Embryonic facial prominence (tissue), 1 donor: ENCODE results near the gene STING1.
"Not testable (repeated sequence)": the region's sequence is repeated elsewhere in the genome, so short reads cannot be mapped to it uniquely, and the experiment has no call there.

Experiments
- DNase-seq: peaks from one replicate; pipeline ENCODE4 v3.0.0-alpha.2; 2016; ENCODE audit errors: extremely low spot score

STING1 gene

DNA sequence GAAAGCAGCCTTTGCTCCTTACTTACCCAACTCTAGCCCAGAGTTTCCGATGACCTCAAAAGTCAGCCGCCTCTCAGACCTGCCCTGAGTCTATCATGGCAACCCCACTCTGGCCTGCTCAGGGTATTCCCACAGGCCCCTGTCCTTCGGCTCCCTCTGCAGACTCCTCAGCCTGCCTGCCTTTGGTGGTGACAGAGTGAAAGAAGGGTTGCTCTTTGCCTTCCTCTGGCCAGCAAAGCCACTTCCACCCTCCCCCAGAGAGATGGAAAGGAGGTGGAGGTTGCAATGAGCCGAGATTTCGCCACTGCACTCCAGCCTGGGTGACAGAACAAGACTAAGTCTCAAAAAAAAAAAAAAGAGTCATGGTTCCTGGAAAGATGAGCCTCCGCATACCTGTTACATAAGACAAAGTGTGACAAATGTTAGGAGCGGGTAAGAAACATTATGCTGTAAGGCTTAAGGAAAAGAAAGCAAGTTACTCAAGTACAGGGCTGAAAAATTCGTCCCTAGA is 14.1 kb downstream of the STING1 start:
- no peak for DNase-seq

DNA sequence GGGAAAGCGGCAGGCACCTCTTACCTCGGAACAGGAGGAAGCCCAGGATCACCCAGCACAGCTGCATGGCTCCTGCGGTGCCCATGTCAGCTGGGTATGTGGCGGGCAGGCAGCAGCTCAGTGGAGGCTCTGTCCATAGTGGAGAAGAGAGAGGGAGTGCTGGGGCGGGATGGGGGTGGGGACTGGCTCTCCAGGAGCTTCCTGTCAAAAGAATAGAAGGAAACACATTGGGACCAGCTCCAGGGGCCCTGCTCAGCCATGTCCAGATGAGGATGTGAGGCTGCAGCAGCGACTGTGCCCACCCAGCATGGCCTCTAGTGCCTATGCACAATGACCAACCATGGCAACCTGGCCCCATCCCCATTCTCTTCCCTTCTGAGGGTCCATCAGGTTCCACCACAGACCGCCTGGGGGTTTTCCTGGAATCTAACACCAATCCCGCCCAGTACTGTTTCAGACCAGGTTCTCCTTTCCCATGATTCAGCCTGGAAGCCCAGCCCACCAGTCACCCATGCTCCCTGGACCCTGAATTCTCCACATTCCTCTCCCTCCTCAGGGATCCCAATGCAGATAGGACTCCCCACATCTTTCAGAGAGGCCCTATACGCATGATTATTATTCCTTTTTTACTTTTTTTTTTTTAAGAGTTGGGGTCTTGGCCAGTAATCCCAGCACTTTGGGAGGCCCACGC is 19.8 kb downstream of the STING1 start, which contains the start of gene ECSCR:
Gene ECSCR, minus strand, starts transcription at position 158 of the 691 bp plus-strand sequence. Its CDS starts 73 bp downstream, at position 85.
- no peak for DNase-seq

DNA sequence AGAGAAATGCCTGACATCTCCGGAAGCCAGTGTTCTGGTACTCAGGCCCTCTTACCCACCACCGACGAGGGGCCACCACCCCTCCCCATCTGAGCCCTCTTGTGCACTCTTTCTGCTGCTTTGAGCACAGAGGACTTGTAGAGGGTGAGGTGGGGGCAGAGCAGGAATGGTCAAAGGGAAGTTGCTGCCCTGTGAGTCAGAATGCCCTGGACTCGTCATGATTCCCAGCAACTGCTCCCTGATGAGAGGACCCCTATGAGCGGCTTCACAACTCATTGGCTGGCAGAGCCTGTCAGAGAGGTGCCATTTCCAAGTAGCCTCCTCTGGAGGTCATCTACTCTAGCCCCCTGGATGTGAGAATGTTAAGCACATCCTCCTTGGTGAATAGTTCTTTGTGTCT is 20.9 kb downstream of the STING1 start:
- DNase-seq: no peak

DNA sequence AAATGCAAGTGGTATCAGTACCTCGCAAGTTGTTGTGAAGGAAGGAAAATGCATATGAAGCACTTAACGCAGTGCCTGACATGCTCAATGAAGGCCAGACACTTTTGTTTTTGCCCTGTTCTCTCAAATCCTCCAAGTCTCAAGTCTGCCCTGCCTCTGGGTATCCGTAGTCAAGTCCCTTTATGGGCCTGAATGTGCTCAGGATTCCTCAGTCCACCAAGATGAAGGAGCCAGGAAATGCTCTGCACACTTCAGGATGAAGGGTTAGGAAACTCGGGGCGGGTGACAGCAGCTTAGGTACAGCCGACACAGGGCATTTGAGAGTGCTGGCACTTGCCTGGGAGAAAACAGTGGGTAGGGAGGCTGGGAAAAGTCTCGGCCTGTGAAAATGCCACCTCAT is 21.4 kb downstream of the STING1 start:
- no peak for DNase-seq

DNA sequence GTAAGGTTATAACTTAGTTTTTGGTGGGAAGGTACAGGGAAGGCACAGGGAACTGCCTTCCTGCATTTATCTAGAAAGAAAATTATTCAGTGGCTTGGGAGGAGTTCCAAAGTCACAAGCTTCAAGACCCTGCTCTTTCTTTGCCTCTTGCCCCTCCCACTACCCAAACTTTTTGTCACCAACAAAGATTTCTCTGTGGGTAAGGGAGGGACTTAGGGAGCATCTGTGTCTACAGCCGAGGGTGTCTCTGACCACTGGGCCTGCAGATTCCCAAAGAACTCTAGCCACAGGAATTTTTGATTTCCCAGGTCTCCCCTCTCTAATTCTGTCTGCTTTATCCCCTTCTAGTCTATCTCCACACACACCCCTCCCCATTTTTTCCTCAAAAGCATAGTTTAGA is 22.1 kb downstream of the STING1 start:
- no peak for DNase-seq

DNA sequence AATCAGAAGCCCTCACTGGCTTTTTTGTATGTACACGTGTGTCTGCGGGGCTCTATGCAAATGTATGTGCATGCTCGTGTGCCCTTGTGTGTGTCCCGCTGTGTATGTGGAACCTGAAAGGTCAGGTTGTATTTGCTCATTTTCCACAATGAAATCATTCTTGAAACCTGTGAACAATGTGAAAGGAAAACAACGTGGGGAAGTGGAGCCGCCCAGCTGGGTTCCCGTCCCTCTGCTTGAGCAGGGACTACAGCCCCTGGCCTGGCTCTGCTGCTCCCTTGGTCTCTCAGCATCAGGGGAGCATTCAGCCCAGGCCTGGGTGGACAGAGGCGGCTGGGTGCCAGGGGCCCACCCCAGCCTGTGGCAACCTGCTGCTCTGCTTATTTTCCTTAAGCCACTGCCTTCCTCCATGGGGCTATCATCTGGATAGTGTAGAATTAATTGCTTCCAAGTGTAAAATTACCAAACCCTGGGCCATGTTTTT is 23.1 kb downstream of the STING1 start:
- DNase-seq: no peak

DNA sequence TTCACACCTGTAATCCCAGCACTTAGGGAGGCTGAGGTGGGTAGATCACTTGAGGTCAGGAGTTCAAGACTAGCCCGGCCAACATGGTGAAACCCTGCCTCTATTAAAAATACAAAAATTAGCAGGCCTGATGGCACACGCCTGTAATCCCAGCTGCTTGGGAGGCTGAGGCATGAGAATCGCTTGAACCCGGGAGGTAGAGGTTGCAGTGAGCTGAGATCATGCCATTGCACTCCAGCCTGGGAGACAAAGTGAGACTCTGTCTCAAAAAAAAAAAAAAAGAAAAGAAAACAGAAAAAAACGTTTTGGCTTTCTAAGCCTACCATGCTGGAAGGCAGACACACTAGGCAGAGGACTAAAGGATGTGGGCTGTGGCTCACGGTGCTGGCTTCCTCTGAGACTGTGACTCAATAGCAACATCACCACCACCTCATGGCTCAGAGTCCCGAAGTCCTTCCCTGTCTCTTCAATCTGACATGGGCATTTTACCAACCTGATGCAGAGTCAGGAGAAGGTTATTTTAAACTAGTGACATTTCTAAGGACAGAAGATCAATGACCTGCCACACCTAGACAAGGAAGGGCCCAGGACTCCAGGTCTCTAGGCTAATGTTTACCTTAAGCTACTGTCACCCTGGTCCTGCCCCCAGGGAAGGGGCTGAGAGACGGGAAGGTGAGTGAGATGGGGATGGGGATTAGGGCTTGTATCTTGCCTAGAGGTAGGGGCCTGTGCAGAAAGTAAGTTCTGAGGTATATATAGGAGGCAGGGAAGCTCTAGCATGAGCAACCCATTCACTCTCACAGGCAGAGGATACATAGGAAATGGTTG is 23.8 kb downstream of the STING1 start:
- DNase-seq: no peak

DNA sequence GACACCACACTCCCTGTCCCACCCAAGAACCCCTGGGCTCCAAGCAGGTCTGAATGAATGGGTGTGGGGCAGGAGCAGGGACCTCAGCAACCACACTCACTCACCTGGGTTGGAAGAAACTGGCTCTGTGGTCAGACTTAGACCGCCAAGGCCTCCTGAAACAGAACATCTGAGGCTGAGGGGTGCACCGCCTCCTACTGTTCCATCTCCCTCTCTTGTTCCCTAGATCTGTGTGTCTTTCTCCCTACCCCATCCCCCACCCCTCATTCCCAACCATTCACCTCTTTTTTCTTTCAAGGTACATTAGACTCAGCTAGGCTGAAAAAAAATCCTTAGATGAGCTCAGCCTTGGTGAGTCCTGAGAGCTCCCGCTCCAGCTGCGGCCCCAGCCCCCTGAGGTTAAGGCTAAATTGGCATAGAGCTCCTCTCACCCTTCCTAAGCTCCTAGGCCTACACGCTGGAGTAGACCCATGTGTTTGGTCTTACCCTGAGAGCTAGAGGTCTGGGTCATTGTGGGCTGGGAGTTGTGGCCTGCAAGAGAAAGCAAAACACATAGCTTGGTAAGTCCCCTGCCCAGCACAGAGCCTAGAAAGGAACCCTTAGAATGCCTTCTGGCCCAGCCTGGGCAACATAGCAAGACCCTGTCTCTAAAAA is 24.8 kb downstream of the STING1 start:
- no peak for DNase-seq

DNA sequence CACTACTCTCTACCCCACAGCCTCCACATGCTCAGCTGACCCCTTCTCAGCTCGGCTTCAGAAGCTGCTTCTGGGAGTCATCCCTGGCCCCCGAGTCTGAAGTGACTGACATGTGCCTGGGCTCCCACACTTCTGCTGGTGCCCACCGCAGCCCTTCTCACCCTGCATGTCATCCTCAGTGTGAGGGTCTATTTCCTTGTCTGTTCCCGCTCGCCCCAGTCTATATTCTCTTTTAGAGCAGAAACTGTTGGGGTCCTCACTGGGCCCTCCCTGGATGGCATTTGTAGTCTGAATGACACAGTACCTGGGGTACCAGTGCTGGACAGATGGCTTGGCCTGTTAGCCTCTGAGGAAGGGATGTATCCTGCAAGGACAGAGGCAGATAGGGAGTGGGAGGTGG is 25.3 kb downstream of the STING1 start:
- no peak for DNase-seq

DNA sequence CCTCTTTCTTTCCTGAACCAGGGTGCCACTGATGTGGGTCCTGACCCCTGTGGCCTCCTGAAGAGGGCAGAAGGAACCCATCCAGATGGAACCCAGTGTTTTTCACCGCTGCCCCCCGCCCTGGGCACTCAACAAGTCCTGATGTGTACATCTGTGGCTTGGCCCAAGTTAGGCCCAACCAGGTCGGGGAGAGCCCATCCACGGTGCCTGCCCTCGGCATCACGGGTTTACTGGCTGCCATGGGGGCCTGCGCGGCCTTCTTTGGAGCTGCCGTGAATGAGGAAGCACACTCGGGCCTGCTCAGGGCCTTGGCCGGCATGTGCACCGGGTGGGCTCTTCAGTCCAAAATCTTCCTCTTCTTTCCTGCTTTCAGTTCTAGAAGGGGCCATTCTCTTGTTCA is 25.8 kb downstream of the STING1 start:
- no peak for DNase-seq

DNA sequence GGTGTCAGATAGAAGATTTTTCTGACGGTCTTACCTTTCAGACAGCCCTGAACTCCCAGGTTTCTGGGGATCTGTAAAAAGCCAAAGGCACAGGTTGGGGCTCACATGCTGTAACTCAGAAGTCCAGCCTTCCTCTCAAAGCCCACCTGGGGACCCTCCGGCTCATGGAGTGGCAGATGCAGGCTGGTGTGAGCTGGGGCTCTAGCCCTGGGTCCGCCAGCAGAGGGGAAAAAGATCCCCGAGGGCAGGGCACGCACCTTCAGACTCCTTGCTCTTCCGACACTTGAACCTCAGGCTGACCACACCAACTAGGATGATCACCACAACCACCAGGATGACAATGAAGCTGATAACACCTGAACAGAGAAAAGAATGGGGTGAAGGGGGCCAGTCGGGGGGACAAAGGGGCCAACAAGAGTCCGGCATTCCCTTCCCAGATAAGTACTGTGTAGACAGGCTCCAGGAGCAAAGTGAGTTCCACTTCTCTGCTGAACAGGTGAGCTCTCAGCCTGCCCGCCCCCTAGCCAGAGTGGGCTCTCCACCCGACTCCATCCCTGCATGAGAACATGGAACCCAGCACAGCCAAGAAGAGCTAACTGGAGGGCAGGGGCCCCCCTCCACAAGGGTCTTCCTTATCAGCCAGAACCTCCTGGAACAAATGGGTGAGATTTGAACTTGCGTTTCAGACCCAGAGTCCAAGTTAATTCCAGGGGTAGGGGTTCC is 27.8 kb downstream of the STING1 start:
- no peak for DNase-seq

DNA sequence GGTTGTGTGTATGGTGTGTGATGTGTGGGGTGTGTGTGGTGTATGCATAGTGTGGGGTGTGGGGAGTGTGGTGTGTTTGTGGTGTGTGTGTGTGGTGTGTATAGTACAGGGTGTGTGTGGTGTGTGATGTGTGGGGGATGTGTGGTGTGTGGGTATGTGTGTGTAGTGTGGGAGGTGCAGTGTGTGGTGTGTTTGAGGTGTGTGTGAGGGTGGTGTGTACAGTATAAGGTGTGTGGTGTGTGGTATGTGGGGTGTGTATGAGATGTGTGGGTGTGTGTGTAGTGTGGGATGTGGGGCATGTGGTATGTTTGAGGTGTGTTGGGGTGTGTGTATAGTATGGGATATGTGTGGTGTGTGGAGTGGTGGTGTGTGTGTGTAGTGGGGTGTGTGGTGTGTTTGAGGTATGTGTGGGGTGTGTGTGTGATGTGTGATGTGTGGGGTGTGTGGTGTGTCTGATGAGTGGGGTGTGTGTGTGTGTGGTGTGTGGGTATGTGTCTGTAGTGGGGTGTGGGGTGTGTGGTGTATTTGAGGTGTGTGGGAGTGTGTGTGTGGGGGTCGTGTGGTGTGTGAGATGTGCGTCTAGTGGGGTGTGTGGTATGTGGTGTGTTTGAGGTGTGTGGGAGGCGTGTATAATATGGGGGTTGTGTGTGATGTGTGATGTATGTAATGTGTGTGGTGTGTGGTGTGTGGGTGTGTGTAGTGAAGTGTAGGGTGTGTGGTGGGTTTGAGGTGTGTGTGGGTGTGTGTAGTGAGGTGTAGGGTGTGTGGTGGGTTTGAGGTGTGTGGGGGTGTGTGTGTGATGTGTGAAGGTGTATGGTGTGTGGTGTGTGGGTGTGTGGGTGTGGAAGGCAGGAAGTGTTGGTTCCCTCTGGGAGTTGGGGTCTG is 28.6 kb downstream of the STING1 start:
- DNase-seq: no peak

DNA sequence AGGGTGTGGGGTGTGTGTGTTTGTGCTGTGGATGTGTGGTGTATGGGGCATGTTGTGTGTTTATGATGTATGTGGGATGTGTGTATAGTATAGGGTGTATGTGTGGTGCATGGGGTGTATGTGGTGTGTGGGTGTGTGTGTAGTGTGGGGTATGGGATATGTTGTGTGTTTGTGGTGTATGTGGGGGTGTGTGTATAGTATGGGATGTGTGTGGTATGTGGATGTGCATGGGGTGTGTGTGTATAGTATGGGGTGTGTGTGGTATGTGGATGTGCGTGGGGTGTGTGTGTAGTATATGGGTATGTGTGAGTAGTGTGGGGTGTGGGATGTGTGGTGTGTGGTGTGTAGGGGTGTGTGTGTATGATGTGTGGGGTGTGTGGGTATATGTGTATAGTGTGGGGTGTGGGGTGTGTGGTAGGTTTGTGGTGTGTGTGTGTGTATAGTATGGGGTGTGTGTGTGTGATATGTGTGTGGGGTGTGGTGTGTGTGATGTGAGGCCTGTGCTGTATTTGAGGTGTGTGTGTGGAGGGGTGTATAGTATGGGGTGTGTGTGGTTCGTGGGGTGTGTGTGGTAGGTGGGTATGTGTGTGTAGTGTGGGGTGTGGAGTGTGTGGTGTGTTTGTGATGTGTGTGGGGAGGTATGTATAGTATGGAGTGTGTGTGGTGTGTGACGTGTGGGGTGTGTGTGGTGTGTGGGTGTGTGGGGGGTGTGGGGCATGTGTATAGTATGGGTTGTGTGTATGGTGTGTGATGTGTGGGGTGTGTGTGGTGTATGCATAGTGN is 30.5 kb downstream of the STING1 start:
- DNase-seq: no peak

DNA sequence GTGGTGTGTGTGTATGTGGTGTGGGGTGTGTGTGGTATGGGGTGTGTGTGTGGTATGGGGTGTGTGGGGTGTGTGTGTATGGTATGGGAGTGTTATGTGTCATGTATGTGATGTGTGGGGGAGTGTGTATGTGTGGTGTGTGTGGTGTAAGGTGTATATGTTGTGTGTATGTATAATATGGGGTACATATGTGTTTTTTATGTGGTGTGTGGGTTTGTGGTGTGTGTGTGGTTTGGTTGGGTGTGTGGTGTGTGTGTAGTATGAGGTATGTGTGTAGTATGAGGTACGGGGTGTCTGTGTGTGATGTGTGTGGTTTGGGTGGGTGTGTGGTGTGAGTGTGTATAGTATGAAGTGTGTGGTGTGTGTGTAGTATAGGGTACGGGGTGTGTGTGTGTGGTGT is 31.4 kb downstream of the STING1 start:
- DNase-seq: no peak

DNA sequence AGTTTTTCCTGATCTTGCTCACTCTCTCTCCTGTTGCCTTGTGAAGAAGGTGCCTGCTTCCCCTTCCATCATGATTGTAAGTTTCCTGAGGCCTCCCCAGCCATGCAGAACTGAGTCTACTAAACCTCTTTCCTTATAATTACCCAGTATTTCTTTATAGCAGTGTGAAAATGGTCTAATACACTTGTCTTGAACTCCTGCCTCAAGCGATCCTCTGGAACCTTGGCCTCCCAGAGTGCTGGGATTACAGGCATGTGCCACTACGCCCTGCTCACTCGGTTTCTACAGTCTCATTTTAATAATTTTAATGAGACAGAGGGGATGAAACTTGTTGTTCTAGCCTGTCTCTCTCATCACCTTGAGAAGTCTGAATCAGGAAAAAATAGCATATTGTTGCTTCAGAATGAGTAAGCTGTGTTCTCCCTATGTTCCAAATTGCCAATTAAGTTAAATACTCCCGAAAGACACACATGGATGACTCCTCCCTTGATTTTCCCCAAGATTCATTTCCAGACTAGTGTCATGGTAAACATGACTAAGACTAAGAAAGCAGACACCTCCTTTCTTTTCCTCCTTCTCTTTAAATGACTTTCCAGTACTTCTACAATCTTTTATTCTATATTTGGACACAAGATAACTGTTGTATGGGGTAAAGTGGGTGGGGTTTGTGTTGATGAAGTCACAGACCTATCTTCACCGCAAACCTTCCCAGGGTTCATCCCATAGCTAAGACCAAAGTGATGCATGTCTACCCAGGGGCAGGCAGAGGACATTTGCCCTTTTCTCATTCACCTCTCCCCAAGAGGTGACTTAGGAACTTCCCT is 35.4 kb downstream of the STING1 start:
- no peak for DNase-seq

DNA sequence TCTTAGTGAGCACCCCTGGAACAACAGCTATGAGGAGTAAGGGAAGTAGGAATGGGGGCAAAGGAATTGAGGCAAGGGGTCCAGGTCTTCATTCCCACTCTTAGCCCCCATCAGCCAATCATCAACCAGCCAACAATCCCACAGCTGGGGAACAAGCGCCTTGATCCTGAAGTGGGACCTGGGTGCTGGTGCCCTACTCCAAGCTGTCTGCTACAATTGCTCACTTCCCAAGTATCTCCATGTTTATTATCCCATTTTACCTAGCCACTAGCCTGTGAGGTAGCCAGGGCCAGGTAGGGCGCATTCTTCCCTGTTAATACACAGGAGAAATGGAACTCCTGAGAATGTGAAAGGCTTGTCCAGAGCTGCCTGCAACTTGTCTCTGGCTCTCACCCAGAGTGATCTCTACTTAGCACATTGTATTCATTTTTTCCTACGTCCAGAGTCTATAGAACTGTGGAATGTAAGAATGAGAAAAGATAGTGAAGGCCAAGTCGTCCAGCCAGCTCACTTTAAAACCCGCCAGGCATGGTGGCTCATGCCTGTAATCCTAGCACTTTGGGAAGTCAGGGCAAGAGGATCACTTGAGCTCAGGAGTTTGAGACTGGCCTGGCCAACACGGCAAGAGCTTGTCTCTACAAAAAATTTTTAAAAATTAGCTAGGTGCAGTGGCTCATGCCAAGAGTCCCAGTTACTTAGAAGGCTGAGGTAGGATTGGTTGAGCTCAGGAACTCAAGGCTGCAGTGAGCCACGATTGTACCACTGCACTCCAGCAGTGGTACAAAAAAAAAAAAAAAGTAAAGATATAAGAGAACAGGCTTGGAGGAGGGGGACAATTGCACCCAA is 37.0 kb downstream of the STING1 start:
- DNase-seq: no peak

DNA sequence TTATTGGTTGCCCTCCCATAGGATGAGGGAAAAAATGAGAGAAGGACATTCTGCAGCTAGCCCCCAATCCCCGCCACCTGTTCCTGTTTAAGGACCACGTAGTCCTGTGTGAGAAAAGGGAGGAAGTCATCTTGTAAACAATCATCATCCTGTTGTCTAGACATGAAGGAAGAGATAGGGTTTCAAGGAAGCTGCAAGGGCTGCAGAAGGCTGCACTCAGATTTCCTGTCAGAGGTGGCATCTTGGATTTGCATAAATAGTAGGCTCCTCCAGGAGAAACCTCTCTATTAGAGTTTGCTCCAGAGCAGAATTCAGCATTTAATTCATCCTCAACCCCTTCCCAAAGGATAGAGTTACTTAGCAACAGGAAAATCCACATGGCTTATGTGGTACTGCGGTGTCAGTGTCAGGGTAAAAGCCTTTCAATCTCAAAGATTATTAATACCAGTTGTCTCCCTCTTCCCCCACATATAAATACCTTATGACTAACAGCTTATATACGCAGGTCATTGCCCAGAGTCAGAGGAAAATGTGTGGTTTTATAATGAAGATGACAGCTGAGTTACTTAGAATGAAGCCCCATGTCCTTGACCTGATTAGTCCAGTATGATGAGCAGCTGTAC is 38.6 kb downstream of the STING1 start:
- DNase-seq: peak; percentile 46

DNA sequence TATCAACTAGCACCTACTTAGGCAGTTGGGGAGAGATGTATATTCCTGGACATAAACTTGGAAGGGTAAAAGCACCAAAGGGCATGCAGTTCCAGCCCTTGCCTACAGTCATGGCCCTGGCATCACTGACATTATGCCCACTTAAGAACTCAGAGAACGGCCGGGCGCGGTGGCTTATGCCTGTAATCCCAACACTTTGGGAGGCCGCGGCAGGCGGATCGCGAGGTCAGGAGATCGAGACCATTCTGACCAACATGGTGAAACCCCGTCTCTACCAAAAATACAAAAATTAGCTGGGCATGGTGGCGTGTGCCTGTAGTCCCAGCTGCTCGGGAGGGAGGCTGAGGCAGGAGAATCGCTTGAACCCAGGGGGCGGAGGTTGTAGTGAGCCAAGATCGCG is 42.1 kb downstream of the STING1 start:
- DNase-seq: not testable (repeated sequence)
